Activated CD4-positive, alpha-beta T cell treated with anti-CD3 and anti-CD28 coated beads, Interleukin-2, Interleukin-6, amounts not matched to agents 100 ng/mL and 50 ng/mL, durations not matched to agents 16 hours and 8 hours (primary cell): ENCODE measurements around the gene HTT-AS.
"Not testable (repeated sequence)": the region's sequence is repeated elsewhere in the genome, so short reads cannot be mapped to it uniquely, and the experiment has no call there.

Experiments used
- DNase-seq: peaks from one replicate; pipeline ENCODE4 v3.0.0-alpha.2; 2020

The HTT-AS gene

DNA sequence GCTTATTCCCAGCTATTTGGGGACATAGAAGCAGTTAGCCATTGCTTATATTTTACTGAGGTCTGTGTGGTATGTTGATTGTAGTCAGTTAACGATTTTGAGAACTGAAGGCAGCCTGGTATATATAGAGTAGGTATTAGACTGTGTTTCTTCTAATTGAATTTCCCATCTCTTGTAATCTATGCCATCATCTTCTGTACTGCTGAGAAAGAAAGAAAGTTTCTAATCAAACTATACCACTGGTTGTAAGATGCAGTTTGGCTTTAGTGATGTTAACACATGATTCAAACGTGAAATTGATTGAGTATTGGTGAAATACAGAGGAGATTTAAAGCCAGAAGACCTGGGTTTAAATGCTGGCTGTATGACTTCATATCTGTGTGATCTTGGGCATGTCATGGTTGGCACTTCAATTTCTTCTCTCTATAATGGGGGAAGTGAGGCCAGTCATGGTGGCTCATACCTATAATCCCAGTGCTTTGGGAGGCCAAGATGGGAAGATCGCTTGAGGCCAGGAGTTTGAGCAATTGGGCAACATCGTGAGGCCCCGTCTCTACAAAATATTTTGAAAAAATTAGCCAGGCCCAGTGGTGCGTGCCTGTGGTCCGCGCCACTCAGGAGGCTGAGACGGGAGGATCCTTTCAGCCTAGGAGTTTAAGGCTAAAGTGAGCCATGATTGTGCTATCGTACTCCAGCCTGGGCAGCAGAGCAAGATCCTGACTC lies 11.8 kb upstream of the HTT-AS start:
- DNase-seq = peak; percentile 33

GRCh38 chr4:3083732-3084131 lies 9.4 kb upstream of the HTT-AS start:
- DNase-seq = no peak

DNA sequence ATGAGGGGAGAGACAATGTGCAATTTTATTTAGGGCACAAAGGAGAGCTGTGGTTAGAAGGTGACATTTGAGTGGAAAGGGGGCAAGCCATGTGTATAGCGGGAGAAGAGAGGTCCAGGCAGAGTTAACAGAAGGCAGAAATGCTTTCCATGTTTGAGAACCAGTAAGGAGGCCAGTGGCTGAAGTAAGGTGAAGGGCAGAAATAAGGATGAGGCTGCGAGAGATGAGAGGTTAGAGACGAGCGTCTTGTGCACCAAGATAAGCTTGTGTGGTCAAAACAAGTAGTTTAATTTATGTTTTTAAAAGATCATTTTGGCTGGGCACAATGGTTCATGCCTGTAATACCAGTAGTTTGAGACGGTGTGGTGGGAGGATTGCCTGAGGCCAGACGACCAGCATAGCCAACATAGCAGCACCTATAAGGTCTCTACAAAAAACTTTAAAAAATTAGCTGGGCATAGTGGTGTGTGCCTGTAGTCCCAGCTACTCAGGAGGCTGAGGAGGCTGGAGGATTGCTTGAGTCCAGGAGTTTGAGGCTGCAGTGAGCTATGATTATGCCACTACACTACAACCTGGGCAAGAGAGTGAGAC lies 8.7 kb upstream of the HTT-AS start:
- no peak for DNase-seq

DNA sequence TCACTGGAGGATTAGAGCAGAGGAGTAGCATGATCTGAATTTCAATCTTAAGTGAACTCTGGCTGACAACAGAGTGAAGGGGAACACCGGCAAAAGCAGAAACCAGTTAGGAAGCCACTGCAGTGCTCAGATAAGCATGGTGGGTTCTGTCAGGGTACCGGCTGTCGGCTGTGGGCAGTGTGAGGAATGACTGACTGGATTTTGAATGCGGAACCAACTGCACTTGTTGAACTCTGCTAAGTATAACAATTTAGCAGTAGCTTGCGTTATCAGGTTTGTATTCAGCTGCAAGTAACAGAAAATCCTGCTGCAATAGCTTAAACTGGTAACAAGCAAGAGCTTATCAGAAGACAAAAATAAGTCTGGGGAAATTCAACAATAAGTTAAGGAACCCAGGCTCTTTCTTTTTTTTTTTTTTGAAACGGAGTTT lies 5.4 kb upstream of the HTT-AS start:
- DNase-seq = no peak

- DNase-seq = peak; percentile 70
Observed at GRCh38 chr4:3077796-3078195, 3.5 kb upstream of the HTT-AS start.

DNA sequence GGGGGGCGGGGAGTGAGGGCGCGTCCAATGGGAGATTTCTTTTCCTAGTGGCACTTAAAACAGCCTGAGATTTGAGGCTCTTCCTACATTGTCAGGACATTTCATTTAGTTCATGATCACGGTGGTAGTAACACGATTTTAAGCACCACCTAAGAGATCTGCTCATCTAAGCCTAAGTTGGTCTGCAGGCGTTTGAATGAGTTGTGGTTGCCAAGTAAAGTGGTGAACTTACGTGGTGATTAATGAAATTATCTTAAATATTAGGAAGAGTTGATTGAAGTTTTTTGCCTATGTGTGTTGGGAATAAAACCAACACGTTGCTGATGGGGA lies 1.3 kb upstream of the HTT-AS start:
- DNase-seq = no peak

DNA sequence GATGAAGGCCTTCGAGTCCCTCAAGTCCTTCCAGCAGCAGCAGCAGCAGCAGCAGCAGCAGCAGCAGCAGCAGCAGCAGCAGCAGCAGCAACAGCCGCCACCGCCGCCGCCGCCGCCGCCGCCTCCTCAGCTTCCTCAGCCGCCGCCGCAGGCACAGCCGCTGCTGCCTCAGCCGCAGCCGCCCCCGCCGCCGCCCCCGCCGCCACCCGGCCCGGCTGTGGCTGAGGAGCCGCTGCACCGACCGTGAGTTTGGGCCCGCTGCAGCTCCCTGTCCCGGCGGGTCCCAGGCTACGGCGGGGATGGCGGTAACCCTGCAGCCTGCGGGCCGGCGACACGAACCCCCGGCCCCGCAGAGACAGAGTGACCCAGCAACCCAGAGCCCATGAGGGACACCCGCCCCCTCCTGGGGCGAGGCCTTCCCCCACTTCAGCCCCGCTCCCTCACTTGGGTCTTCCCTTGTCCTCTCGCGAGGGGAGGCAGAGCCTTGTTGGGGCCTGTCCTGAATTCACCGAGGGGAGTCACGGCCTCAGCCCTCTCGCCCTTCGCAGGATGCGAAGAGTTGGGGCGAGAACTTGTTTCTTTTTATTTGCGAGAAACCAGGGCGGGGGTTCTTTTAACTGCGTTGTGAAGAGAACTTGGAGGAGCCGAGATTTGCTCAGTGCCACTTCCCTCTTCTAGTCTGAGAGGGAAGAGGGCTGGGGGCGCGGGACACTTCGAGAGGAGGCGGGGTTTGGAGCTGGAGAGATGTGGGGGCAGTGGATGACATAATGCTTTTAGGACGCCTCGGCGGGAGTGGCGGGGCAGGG lies 711 bp upstream of the HTT-AS start:
- DNase-seq = peak; percentile 72

- no peak for DNase-seq
Observed at GRCh38 chr4:3073158-3074077, 920 bp downstream of the HTT-AS start.

DNA sequence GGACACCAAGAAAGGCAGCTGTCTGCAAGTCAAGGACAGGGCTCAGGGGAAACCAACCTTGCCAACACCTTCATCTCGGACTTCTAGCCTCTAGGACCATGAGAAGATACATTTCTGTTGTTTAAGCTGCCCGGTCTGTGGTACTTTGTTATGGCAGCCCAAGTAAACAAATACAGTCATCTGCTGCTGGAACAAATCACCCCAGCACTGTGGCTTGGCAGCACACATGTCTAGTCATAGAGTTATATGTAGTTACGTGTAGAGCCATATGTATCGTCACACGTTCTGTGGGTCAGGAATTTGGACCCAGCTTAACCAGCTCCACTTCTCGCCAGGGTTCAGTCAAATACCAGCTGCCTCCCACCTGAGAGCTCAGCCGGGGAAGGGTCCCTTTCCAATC lies 2.5 kb downstream of the HTT-AS start:
- DNase-seq = no peak

DNA sequence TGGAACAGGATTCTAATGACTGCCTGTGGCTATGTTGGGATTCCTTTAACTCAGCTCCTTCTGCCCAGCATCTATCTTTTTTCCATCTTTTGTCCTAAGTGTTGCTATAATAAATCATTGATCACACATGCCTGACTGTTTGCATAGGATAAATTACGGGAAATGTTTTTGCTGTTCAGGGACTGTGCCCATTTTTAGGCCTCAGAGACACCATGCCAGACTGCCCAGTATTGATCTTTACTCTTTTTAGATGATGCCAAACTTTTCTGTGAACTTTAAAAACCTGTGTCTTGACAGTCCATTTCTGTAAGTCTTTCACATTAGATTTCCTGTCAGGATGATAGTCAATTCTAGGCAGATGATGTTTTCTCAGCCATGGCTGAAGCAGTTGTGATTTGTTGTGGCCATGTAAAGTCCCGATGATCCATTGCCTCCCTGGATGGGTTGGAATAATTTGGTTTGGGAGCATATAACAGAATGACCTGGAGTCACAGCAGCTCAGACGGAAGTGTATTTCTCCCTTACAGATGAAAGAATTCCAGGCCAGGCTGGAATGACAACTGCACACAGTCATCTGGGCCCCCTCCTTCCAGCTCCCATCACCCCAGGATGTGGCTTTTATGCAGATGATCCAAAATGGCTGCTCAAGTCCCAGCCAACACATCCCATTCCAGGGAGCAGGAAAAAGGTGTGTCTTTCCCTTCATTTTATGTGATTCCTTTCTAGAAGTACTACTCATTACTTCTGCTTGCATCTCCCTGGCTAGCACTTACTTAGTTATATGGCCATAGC lies 3.4 kb downstream of the HTT-AS start:
- no peak for DNase-seq

- no peak for DNase-seq
Observed at GRCh38 chr4:3069661-3070199, 4.6 kb downstream of the HTT-AS start.

- no peak for DNase-seq
Observed at GRCh38 chr4:3067473-3068001, 6.8 kb downstream of the HTT-AS start.

GRCh38 chr4:3066836-3067400 lies 7.4 kb downstream of the HTT-AS start:
- no peak for DNase-seq

GRCh38 chr4:3065551-3065950 lies 8.8 kb downstream of the HTT-AS start:
- no peak for DNase-seq

DNA sequence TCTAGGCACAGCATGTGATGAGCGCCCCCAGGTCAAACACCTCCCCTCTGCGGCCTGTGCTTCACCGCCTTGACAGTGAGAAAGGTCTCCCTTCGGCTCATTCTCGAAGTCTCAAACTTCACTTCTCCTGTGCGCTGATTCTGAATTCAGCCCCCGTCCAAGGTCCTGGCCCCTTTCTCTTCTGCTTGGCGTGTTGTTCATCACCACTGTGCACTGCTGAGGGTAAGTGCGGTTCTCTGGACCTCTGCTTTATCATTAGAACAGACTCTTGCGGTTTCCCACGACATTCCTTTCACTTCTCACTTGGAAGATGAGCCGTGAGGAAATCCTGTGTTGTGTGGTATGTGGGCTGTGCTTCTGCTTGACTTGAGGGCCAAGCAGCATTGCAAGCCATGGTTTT lies 11.9 kb downstream of the HTT-AS start:
- no peak for DNase-seq

DNA sequence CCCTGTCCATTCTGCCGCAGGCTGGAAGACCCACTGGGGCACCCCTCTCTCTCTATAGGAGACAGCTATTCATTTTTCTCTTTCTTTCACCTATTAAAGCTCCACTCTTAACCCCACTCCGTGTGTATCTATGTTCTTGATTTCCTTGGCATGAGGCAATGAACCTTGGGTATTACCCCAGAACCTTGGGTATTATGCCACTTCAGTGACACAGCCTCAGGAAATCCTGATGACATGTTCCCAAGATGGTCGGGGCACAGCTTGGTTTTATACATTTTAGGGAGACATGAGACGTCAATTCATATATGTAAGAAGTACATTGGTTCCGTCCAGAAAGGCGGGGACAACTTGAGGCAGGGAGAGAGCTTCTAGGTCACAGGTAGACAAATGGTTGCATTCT lies 13.4 kb downstream of the HTT-AS start:
- DNase-seq = no peak

- DNase-seq = no peak
Observed at GRCh38 chr4:3059943-3060342, 14.4 kb downstream of the HTT-AS start.

- no peak for DNase-seq
Observed at GRCh38 chr4:3054169-3054759, 20.1 kb downstream of the HTT-AS start.

- DNase-seq = not testable (repeated sequence)
Observed at GRCh38 chr4:3051141-3051897, 23.0 kb downstream of the HTT-AS start.
